Measurements from ENCODE around the gene GLE1.

Gene GLE1

GRCh38 chr9:128565578-128565977 lies 61.1 kb downstream of the GLE1 start:
- no peak overlapping the region for H2BK15ac ChIP-seq (replicated peaks; ENCODE audit: low read depth)
- no peak overlapping the region for H3K4me2 ChIP-seq (ENCODE audit: low read length)
- no CpG with 5 or more reads among the region's 4 CpGs for WGBS (ENCODE audit: extremely low coverage, insufficient coverage, low lambda C conversion rate)
- no peak overlapping the region for H3K23ac ChIP-seq (ENCODE audit: low read length)
- no peaks in the 10 kb centered on the region for H3K4me1 ChIP-seq (ENCODE audit: control insufficient read depth, low read depth, low read length)
- H3K79me1 ChIP-seq (ENCODE audit: low read length), result peaks cover 13% of the 10 kb centered on the region
- no peak for DNase-seq
- no peak overlapping the region for H3K18ac ChIP-seq (ENCODE audit: low read length)
- H3K4me3 ChIP-seq (ENCODE audit: low read length), result no peak overlapping the region
- H4K8ac ChIP-seq (ENCODE audit: low read depth, low read length), result no peak overlapping the region
- peaks cover 34% of the 10 kb centered on the region for H3K79me2 ChIP-seq (ENCODE audit: control insufficient read depth, insufficient read depth, low read length)
- H3K9ac ChIP-seq (ENCODE audit: low read length), result no peak overlapping the region
- H2AK5ac ChIP-seq (ENCODE audit: low read length), result no peak overlapping the region
- no peak overlapping the region for H3K27ac ChIP-seq (ENCODE audit: low read depth, low read length)
- H3K4ac ChIP-seq (ENCODE audit: low read depth, low read length), result no peak overlapping the region
- H2BK5ac ChIP-seq (ENCODE audit: low read length), result no peak overlapping the region
- peaks cover 5% of the 10 kb centered on the region for H3K36me3 ChIP-seq (ENCODE audit: control insufficient read depth, insufficient read depth, low read length)
- no peak overlapping the region for H2BK120ac ChIP-seq (ENCODE audit: low read depth, low read length)
- H3K56ac ChIP-seq (ENCODE audit: low read length), result no peak overlapping the region
- H4K5ac ChIP-seq (ENCODE audit: low read length), result no peak overlapping the region
- no peaks in the 10 kb centered on the region for H3K27me3 ChIP-seq (ENCODE audit: insufficient read depth, low read length, poor library complexity)

DNA sequence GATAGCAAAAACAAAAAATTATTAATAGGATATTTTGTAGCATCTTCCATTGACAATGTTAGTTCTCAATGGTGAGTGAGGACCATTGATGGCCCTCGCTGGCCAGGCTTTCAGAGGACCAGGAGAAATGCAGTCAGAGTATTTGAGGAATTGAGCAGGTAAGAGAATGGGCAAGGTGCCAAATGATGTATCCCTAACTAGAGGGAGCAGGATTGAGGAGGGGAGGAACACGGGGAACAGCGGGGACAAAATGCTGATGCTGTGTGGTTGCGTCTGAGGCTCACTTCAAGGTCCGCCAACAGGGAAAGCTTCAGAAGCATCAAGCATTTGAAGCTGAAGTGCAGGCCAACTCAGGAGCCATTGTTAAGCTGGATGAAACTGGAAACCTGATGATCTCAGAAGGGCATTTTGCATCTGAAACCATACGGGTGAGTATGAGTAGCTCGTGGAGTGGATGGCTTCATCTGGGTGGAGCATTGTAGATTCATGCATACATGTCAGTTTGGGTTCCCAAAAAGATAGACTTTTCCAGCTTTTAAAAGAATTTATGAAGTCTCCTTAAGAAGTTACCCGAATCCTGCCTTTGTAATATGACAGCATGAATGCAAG lies 64.1 kb downstream of the GLE1 start:
- Histone ChIP-seq H3K9ac (ENCODE audit: low read length) (no peak overlapping the region), H3K27ac (ENCODE audit: low read depth, low read length) (no peak overlapping the region), H3K79me1 (ENCODE audit: low read length) (peaks cover 12% of the 10 kb centered on the region), H2BK120ac (ENCODE audit: low read depth, low read length) (no peak overlapping the region), H2BK15ac (replicated peaks; ENCODE audit: low read depth) (no peak overlapping the region), H4K5ac (ENCODE audit: low read length) (no peak overlapping the region), H3K4me2 (ENCODE audit: low read length) (no peak overlapping the region), H3K23ac (ENCODE audit: low read length) (no peak overlapping the region), H3K27me3 (ENCODE audit: insufficient read depth, low read length, poor library complexity) (no peaks in the 10 kb centered on the region), H3K56ac (ENCODE audit: low read length) (no peak overlapping the region), H2BK5ac (ENCODE audit: low read length) (no peak overlapping the region), H3K36me3 (ENCODE audit: control insufficient read depth, insufficient read depth, low read length) (peaks cover 10% of the 10 kb centered on the region), H2AK5ac (ENCODE audit: low read length) (no peak overlapping the region), H3K4me1 (ENCODE audit: control insufficient read depth, low read depth, low read length) (no peaks in the 10 kb centered on the region), H3K18ac (ENCODE audit: low read length) (no peak overlapping the region), H3K4ac (ENCODE audit: low read depth, low read length) (no peak overlapping the region), H3K79me2 (ENCODE audit: control insufficient read depth, insufficient read depth, low read length) (peaks cover 17% of the 10 kb centered on the region), H3K4me3 (ENCODE audit: low read length) (no peak overlapping the region), H4K8ac (ENCODE audit: low read depth, low read length) (no peak overlapping the region)
- no CpG with 5 or more reads among the region's 8 CpGs for WGBS (ENCODE audit: extremely low coverage, insufficient coverage, low lambda C conversion rate)
- DNase-seq, result no peak

DNA sequence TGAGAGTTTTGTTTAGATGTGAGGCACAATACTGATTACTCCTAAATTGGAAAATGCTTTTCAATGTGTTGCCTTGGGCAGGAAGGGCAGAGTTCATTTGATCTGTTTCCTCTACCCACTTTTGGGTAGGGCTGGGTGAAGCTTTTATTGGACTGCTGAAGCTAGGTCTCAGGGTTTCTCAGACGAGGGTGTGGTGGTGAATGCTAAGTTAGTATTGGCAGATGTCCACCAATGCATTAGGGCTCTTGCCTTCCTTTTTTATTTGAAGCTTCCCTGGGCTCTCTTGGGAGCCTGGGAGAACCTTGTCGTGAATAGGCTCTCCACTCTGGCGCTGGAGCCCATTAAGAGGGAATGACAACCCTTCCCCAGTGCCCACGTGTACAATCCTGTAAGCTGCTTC lies 71.0 kb downstream of the GLE1 start:
- Histone ChIP-seq H3K27ac (ENCODE audit: low read depth, low read length) (no peak overlapping the region), H3K56ac (ENCODE audit: low read length) (no peak overlapping the region), H3K27me3 (ENCODE audit: insufficient read depth, low read length, poor library complexity) (no peaks in the 10 kb centered on the region), H3K4ac (ENCODE audit: low read depth, low read length) (no peak overlapping the region), H3K4me2 (ENCODE audit: low read length) (no peak overlapping the region), H4K8ac (ENCODE audit: low read depth, low read length) (no peak overlapping the region), H3K4me3 (ENCODE audit: low read length) (no peak overlapping the region), H3K18ac (ENCODE audit: low read length) (no peak overlapping the region), H2BK15ac (replicated peaks; ENCODE audit: low read depth) (no peak overlapping the region), H3K79me2 (ENCODE audit: control insufficient read depth, insufficient read depth, low read length) (peaks cover 2% of the 10 kb centered on the region), H3K36me3 (ENCODE audit: control insufficient read depth, insufficient read depth, low read length) (peaks cover 35% of the 10 kb centered on the region), H3K4me1 (ENCODE audit: control insufficient read depth, low read depth, low read length) (no peaks in the 10 kb centered on the region), H3K23ac (ENCODE audit: low read length) (no peak overlapping the region), H3K9ac (ENCODE audit: low read length) (no peak overlapping the region), H2BK120ac (ENCODE audit: low read depth, low read length) (no peak overlapping the region), H3K79me1 (ENCODE audit: low read length) (peaks cover 4% of the 10 kb centered on the region), H2BK5ac (ENCODE audit: low read length) (no peak overlapping the region), H2AK5ac (ENCODE audit: low read length) (no peak overlapping the region), H4K5ac (ENCODE audit: low read length) (no peak overlapping the region)
- WGBS (ENCODE audit: extremely low coverage, insufficient coverage, low lambda C conversion rate), result no CpG with 5 or more reads among the region's 4 CpGs
- DNase-seq, result no peak

- peaks cover 35% of the 10 kb centered on the region for H3K36me3 ChIP-seq (ENCODE audit: control insufficient read depth, insufficient read depth, low read length)
Measured at GRCh38 chr9:128575916-128576315, 71.4 kb downstream of the GLE1 start.

GRCh38 chr9:128577206-128577605 lies 72.7 kb downstream of the GLE1 start:
- Histone ChIP-seq H2BK15ac (replicated peaks; ENCODE audit: low read depth) (no peak overlapping the region), H3K4me1 (ENCODE audit: control insufficient read depth, low read depth, low read length) (no peaks in the 10 kb centered on the region), H3K4ac (ENCODE audit: low read depth, low read length) (no peak overlapping the region), H3K4me2 (ENCODE audit: low read length) (no peak overlapping the region), H3K79me2 (ENCODE audit: control insufficient read depth, insufficient read depth, low read length) (peaks cover 2% of the 10 kb centered on the region), H3K4me3 (ENCODE audit: low read length) (no peak overlapping the region), H3K36me3 (ENCODE audit: control insufficient read depth, insufficient read depth, low read length) (peaks cover 38% of the 10 kb centered on the region), H2BK5ac (ENCODE audit: low read length) (no peak overlapping the region), H3K56ac (ENCODE audit: low read length) (no peak overlapping the region), H3K27ac (ENCODE audit: low read depth, low read length) (no peak overlapping the region), H4K8ac (ENCODE audit: low read depth, low read length) (no peak overlapping the region), H2AK5ac (ENCODE audit: low read length) (no peak overlapping the region), H3K23ac (ENCODE audit: low read length) (no peak overlapping the region), H2BK120ac (ENCODE audit: low read depth, low read length) (no peak overlapping the region), H3K9ac (ENCODE audit: low read length) (no peak overlapping the region), H3K79me1 (ENCODE audit: low read length) (peaks cover 4% of the 10 kb centered on the region), H3K18ac (ENCODE audit: low read length) (no peak overlapping the region), H4K5ac (ENCODE audit: low read length) (no peak overlapping the region), H3K27me3 (ENCODE audit: insufficient read depth, low read length, poor library complexity) (no peaks in the 10 kb centered on the region)
- WGBS (ENCODE audit: extremely low coverage, insufficient coverage, low lambda C conversion rate), result no CpG with 5 or more reads among the region's 8 CpGs
- no peak for DNase-seq

More at GRCh38 chr9:128575916-128576315, 71.4 kb downstream of the GLE1 start:
- Histone ChIP-seq H3K79me1 (ENCODE audit: low read length) (peaks cover 4% of the 10 kb centered on the region), H3K18ac (ENCODE audit: low read length) (no peak overlapping the region), H3K27ac (ENCODE audit: low read depth, low read length) (no peak overlapping the region), H3K9ac (ENCODE audit: low read length) (no peak overlapping the region), H3K79me2 (ENCODE audit: control insufficient read depth, insufficient read depth, low read length) (peaks cover 2% of the 10 kb centered on the region), H3K23ac (ENCODE audit: low read length) (no peak overlapping the region), H2BK15ac (replicated peaks; ENCODE audit: low read depth) (no peak overlapping the region), H3K4ac (ENCODE audit: low read depth, low read length) (no peak overlapping the region), H2BK120ac (ENCODE audit: low read depth, low read length) (no peak overlapping the region), H3K4me2 (ENCODE audit: low read length) (no peak overlapping the region), H3K4me1 (ENCODE audit: control insufficient read depth, low read depth, low read length) (no peaks in the 10 kb centered on the region), H4K8ac (ENCODE audit: low read depth, low read length) (no peak overlapping the region), H3K27me3 (ENCODE audit: insufficient read depth, low read length, poor library complexity) (no peaks in the 10 kb centered on the region), H3K56ac (ENCODE audit: low read length) (no peak overlapping the region), H3K4me3 (ENCODE audit: low read length) (no peak overlapping the region), H2AK5ac (ENCODE audit: low read length) (no peak overlapping the region), H2BK5ac (ENCODE audit: low read length) (no peak overlapping the region), H4K5ac (ENCODE audit: low read length) (no peak overlapping the region)
- no peak for DNase-seq
- WGBS (ENCODE audit: extremely low coverage, insufficient coverage, low lambda C conversion rate), result no CpG with 5 or more reads among the region's 2 CpGs

DNA sequence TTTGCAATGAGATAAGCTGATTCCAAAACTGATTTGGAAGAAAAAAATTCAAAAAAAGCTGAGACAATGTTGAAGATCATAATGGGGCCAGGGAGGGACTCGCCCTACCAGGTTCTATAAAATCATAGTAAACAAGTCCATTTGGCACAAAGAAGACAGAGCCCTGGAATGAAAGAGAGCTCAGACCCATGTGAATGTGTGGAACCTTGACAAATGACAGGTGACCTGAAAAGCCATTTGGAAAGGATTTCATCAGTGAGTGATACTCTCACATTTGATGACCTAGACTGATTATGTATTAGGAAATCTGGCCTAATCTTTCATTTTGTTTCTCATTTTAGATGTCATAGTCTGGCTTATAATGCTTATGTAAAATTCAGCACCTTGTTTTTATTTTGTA lies 74.7 kb downstream of the GLE1 start:
- Histone ChIP-seq H3K4me3 (ENCODE audit: low read length) (no peak overlapping the region), H3K36me3 (ENCODE audit: control insufficient read depth, insufficient read depth, low read length) (peaks cover 50% of the 10 kb centered on the region)
- WGBS (ENCODE audit: extremely low coverage, insufficient coverage, low lambda C conversion rate), result no CpG with 5 or more reads among the region's 1 CpG

More for the DNA sequence above, 74.7 kb downstream of the GLE1 start:
- H3K79me1 ChIP-seq (ENCODE audit: low read length), result no peaks in the 10 kb centered on the region
- H3K27ac ChIP-seq (ENCODE audit: low read depth, low read length), result no peak overlapping the region
- H3K4ac ChIP-seq (ENCODE audit: low read depth, low read length), result no peak overlapping the region
- no peak overlapping the region for H3K18ac ChIP-seq (ENCODE audit: low read length)
- no peak overlapping the region for H4K5ac ChIP-seq (ENCODE audit: low read length)
- H3K4me1 ChIP-seq (ENCODE audit: control insufficient read depth, low read depth, low read length), result no peaks in the 10 kb centered on the region
- no peak overlapping the region for H2BK120ac ChIP-seq (ENCODE audit: low read depth, low read length)
- H2AK5ac ChIP-seq (ENCODE audit: low read length), result no peak overlapping the region
- no peak overlapping the region for H3K4me2 ChIP-seq (ENCODE audit: low read length)
- no peak overlapping the region for H2BK15ac ChIP-seq (replicated peaks; ENCODE audit: low read depth)
- no peak overlapping the region for H3K9ac ChIP-seq (ENCODE audit: low read length)
- DNase-seq, result no peak
- H4K8ac ChIP-seq (ENCODE audit: low read depth, low read length), result no peak overlapping the region
- no peak overlapping the region for H3K56ac ChIP-seq (ENCODE audit: low read length)
- H2BK5ac ChIP-seq (ENCODE audit: low read length), result no peak overlapping the region
- H3K79me2 ChIP-seq (ENCODE audit: control insufficient read depth, insufficient read depth, low read length), result no peaks in the 10 kb centered on the region
- H3K23ac ChIP-seq (ENCODE audit: low read length), result no peak overlapping the region
- no peaks in the 10 kb centered on the region for H3K27me3 ChIP-seq (ENCODE audit: insufficient read depth, low read length, poor library complexity)
